Transverse colon (tissue), 4 donors: ENCODE measurements around the gene NCBP2. TPM values are rescaled to one million over a fixed set of nuclear protein-coding genes. Genes with fewer than 3 reads are reported as not detected.

Source experiments
- DNase-seq: peaks from one replicate; pipeline ENCODE4 v3.0.0-alpha.2; 2019
- H3K27ac ChIP-seq, 4 donors: fragments of 200-600 bp; sonication (generic); 2 replicates each; pipeline ENCODE4 v1.5.1; 2016 to 2018; ENCODE audit warnings: inconsistent platforms in 4 of 4
- H3K27me3 ChIP-seq: fragments of 200-600 bp; sonication (generic); 2 replicates; pipeline ENCODE4 v1.5.1; 2017; ENCODE audit warnings: inconsistent platforms
- H3K36me3 ChIP-seq, 4 donors: fragments of 200-600 bp; sonication (generic); 2 replicates each; pipeline ENCODE4 v1.5.1; 2017 to 2019; ENCODE audit warnings: inconsistent platforms in 4 of 4
- H3K4me1 ChIP-seq, 4 donors: fragments of 200-600 bp; sonication (generic); 2 replicates each; pipeline ENCODE4 v1.5.1; 2017 to 2020; ENCODE audit warnings: inconsistent platforms in 4 of 4
- H3K4me3 ChIP-seq, 4 donors: fragments of 200-600 bp; sonication (generic); 1 replicate in 1 of 4; 2 replicates in 3 of 4; pipeline versions ENCODE4 v1.5.1 to v1.6.1; 2017 to 2019; ENCODE audit warnings: inconsistent platforms in 4 of 4
- H3K9me3 ChIP-seq, 2 donors: fragments of 200-600 bp; sonication (generic); 2 replicates each; pipeline ENCODE4 v1.5.1; 2017 to 2019; ENCODE audit warnings: inconsistent platforms in 2 of 2
- EP300 ChIP-seq: sonication (generic); formaldehyde crosslinking; IDR thresholded peaks from one replicate; pipeline ENCODE4 v1.6.1; 2017; ENCODE audit warnings: antibody characterized with exemption, low read depth
- POLR2A ChIP-seq: fragments of 450-650 bp; IDR thresholded peaks from one replicate; pipeline ENCODE4 v1.6.1; 2016; ENCODE audit warnings: antibody characterized with exemption, mild to moderate bottlenecking, moderate library complexity
- POLR2AphosphoS5 ChIP-seq, 3 donors: sonication (generic); formaldehyde crosslinking; IDR thresholded peaks; one replicate each; pipeline ENCODE4 v1.6.1; 2016; ENCODE audit warnings: antibody characterized with exemption in 3 of 3
- WGBS, 2 donors: methylation state at CpG; one replicate each; pipeline ENCODE4 v1.1.5; 2018; ENCODE audit warnings: low coverage in 1 of 2; 5-methylcytosine and 5-hydroxymethylcytosine counted together
- in situ Hi-C, 4 donors: fragments of 200-750 bp; cut with MboI; loops; one replicate each; pipeline versions ENCODE4 v1.15.0 to v1.15.1; 2017; ENCODE audit warnings: low sequenced_read_pairs in 3 of 4, low pct_ligation_motif_present in 1 of 4, low pct_unique_long_range_greater_than_20kb in 1 of 4
- intact Hi-C: fragments of 100-400 bp; cut with DNase I; formaldehyde crosslinking; loops from one replicate; pipeline ENCODE4 v1.15.1; 2023; ENCODE audit warnings: low total_unique reads
- total RNA-seq, 4 donors: library from RNA; depleted of rRNA; stranded (reverse); fragments of >200 nt; gene quantifications; one replicate each; pipeline ENCODE4 v1.1.0, GENCODE V29; 2016
- TF ChIP-seq, protein P1 (sequence below), 5 experiments: fragments of 200-600 bp in 3 of 5; fragments of 450-650 bp in 2 of 5; sonication (generic) in 3 of 5; IDR thresholded peaks; 1 replicate in 2 of 5; 2 replicates in 3 of 5; pipeline ENCODE4 v1.5.1; 2016 to 2017; ENCODE audit warnings: antibody characterized with exemption in 5 of 5, inconsistent platforms in 3 of 5, mild to moderate bottlenecking in 2 of 5, moderate library complexity in 1 of 5

The NCBP2 gene
- total RNA-seq, 4 donors from 2014 or later: 6.8 to 36.9 (median 31.8) TPM

- intact Hi-C loops (no loop called here), in situ Hi-C loops (loop anchor here in 2 of 4 donors (25.0 kb wide), 2 partner anchors 129 to 354 kb away; no protein-coding TSS in a partner anchor)
- Histone ChIP-seq H3K4me3 (peak overlapping the region in 1 of 4 donors; percentile 72), H3K4me1 (peaks cover 7 to 65% (median 27%) of the 10 kb centered on the region in 4 donors), H3K36me3 (no peaks in the 10 kb centered on the region), H3K27ac (peak overlapping the region in 2 of 4 donors; percentile 1 to 84), H3K9me3 (no peaks in the 10 kb centered on the region), H3K27me3 (no peaks in the 10 kb centered on the region)
- TF ChIP-seq POLR2A: no peak
- no peak for TF ChIP-seq POLR2AphosphoS5 (IDR thresholded peaks at IDR 0.05)
- TF ChIP-seq, protein P1, sequence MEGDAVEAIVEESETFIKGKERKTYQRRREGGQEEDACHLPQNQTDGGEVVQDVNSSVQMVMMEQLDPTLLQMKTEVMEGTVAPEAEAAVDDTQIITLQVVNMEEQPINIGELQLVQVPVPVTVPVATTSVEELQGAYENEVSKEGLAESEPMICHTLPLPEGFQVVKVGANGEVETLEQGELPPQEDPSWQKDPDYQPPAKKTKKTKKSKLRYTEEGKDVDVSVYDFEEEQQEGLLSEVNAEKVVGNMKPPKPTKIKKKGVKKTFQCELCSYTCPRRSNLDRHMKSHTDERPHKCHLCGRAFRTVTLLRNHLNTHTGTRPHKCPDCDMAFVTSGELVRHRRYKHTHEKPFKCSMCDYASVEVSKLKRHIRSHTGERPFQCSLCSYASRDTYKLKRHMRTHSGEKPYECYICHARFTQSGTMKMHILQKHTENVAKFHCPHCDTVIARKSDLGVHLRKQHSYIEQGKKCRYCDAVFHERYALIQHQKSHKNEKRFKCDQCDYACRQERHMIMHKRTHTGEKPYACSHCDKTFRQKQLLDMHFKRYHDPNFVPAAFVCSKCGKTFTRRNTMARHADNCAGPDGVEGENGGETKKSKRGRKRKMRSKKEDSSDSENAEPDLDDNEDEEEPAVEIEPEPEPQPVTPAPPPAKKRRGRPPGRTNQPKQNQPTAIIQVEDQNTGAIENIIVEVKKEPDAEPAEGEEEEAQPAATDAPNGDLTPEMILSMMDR (IDR thresholded peaks at IDR 0.05): no peak
- TF ChIP-seq EP300: no peak
- WGBS, 2 donors: 89% methylated on average over 47 of the region's 47 CpGs; no CpG with 5 or more reads in 1 of the 2 donors
- no peak for DNase-seq
Measured at GRCh38 chr3:196966526-196967401, 24.4 kb upstream of the NCBP2 start.

GRCh38 chr3:196965804-196966173 lies 23.5 kb upstream of the NCBP2 start:
- Histone ChIP-seq H3K27me3 (no peaks in the 10 kb centered on the region), H3K36me3 (no peaks in the 10 kb centered on the region), H3K9me3 (no peaks in the 10 kb centered on the region), H3K4me1 (peaks cover 9 to 73% (median 34%) of the 10 kb centered on the region in 4 donors), H3K4me3 (no peak overlapping the region), H3K27ac (peak overlapping the region in 1 of 4 donors; percentile 84)
- in situ Hi-C loops: loop anchor here in 2 of 4 donors (25.0 kb wide), 2 partner anchors 128 to 353 kb away; no protein-coding TSS in a partner anchor
- 96 to 99% methylated on average over 9 to 10 of the region's 10 CpGs for WGBS, 2 donors
- intact Hi-C loops: no loop called here
- no peak for DNase-seq
- TF ChIP-seq POLR2A (no peak), EP300 (no peak), POLR2AphosphoS5 (IDR thresholded peaks at IDR 0.05) (no peak)
- TF ChIP-seq, protein P1 (IDR thresholded peaks at IDR 0.05): no peak

DNA sequence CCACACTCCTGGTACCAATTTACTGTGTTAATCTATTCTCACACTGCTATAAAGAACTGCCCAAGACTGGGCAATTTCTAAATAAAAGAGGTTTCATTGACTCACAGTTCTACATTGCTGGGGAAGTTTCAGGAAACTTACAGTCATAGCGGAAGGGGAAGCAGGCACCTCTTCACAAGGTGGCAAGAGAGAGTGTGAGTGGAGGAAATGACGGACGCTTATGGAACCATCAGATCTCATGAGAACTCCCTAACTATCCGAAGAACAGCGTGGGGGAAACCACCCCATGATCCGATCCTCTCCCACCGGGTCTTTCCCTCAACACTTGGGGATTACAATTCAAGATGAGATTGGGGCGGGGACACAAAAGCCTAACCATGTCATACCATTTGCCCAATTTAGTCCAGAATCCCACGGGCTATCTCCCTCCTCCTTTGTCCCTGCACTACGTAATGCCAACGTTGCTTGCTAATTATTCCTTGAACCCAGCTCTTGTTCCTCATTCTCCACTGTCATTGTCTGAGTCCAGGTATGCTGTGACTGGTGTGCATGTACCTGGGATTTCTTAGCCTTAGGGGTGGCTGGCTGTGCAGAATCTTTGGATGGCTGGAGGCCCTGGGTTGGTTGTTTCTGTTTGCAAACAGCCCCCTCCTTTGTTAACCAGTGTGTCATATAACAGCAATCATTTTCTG lies 22.9 kb upstream of the NCBP2 start:
- Histone ChIP-seq H3K4me1 (peaks cover 9 to 73% (median 31%) of the 10 kb centered on the region in 4 donors), H3K27me3 (no peaks in the 10 kb centered on the region), H3K27ac (peak overlapping the region in 1 of 4 donors; percentile 84), H3K9me3 (no peaks in the 10 kb centered on the region), H3K4me3 (no peak overlapping the region), H3K36me3 (no peaks in the 10 kb centered on the region)
- DNase-seq: no peak
- TF ChIP-seq EP300 (no peak), POLR2A (no peak), POLR2AphosphoS5 (IDR thresholded peaks at IDR 0.05) (no peak)
- TF ChIP-seq, protein P1 (IDR thresholded peaks at IDR 0.05): no peak
- in situ Hi-C loops: loop anchor here in 2 of 4 donors (25.0 kb wide), 2 partner anchors 128 to 353 kb away; no protein-coding TSS in a partner anchor
- WGBS, 2 donors: 88 to 92% methylated on average over 5 to 11 of the region's 11 CpGs
- intact Hi-C loops: no loop called here

DNA sequence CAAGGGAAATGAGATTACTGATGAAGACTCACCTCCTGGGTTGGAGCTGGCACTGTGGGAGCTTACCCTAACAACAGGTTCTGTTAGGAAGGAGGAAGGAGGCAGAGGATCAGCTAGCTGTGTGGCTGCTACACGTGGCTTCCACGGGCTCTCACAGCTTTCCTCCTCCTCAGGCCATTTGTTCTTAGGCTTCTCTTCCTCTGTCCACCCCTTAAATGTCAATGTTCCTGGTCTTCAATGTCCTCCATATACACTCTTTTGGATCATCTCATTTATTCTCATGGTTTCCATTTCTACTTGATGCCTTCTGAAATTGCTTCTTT lies 21.3 kb upstream of the NCBP2 start:
- intact Hi-C loops: no loop called here
- H3K36me3 ChIP-seq: no peaks in the 10 kb centered on the region
- DNase-seq: no peak
- TF ChIP-seq, protein P1 (IDR thresholded peaks at IDR 0.05): no peak
- TF ChIP-seq POLR2AphosphoS5 (IDR thresholded peaks at IDR 0.05) (no peak), POLR2A (no peak), EP300 (no peak)
- no peaks in the 10 kb centered on the region for H3K27me3 ChIP-seq
- no peak overlapping the region for H3K4me3 ChIP-seq
- in situ Hi-C loops: loop anchor here in 2 of 4 donors (25.0 kb wide), 2 partner anchors 126 to 351 kb away; no protein-coding TSS in a partner anchor
- H3K9me3 ChIP-seq: no peaks in the 10 kb centered on the region
- WGBS, 2 donors: 74 to 83% methylated on average over 2 of the region's 2 CpGs
- H3K27ac ChIP-seq: peak overlapping the region; percentile 81 to 86 (median 84)
- peaks cover 9 to 76% (median 29%) of the 10 kb centered on the region in 4 donors for H3K4me1 ChIP-seq
